Mesenchymal stem cell (in vitro differentiated cells and primary cell): ENCODE results near the gene TMEM220.
A peak's percentile ranks its signal among the peaks of the same experiment; 100 is the strongest.

Source experiments
- DNase-seq: peaks from one replicate; pipeline ENCODE4 v3.0.0-alpha.2; 2013
- H2AFZ ChIP-seq: one replicate; pipeline ENCODE4 v1.6.1; 2013; ENCODE audit warnings: low read depth, mild to moderate bottlenecking, control low read depth, inconsistent platforms, low read length, moderate library complexity
- H2AK5ac ChIP-seq: 2 replicates; pipeline ENCODE4 v1.6.1; 2013; ENCODE audit warnings: low read length, moderate library complexity, mild to moderate bottlenecking, inconsistent platforms; ENCODE audit not compliant: severe bottlenecking
- H2BK120ac ChIP-seq: one replicate; pipeline ENCODE4 v1.6.1; 2013; ENCODE audit warnings: low read depth, mild to moderate bottlenecking, inconsistent platforms, low read length, moderate library complexity
- H2BK12ac ChIP-seq, 2 experiments: one replicate each; pipeline ENCODE4 v1.6.1; 2013; ENCODE audit warnings: inconsistent platforms in 2 of 2, low read length in 2 of 2, mild to moderate bottlenecking in 2 of 2, moderate library complexity in 2 of 2, control low read depth in 1 of 2
- H2BK15ac ChIP-seq: one replicate; pipeline ENCODE4 v1.6.1; 2013; ENCODE audit warnings: mild to moderate bottlenecking, low read depth, inconsistent platforms; ENCODE audit not compliant: poor library complexity, severe bottlenecking
- H2BK5ac ChIP-seq: 2 replicates; pipeline ENCODE4 v1.6.1; 2013; ENCODE audit warnings: low read depth, mild to moderate bottlenecking, low read length, control low read depth, inconsistent platforms; ENCODE audit not compliant: poor library complexity, severe bottlenecking
- H3K14ac ChIP-seq, 2 experiments: one replicate each; pipeline ENCODE4 v1.6.1; 2013; ENCODE audit warnings: inconsistent platforms in 2 of 2, low read length in 2 of 2, control low read depth in 1 of 2, mild to moderate bottlenecking in 1 of 2, moderate library complexity in 1 of 2
- H3K18ac ChIP-seq, 2 experiments: one replicate each; pipeline ENCODE4 v1.6.1; 2013; ENCODE audit warnings: inconsistent platforms in 2 of 2, low read length in 2 of 2, control low read depth in 1 of 2, low read depth in 1 of 2, mild to moderate bottlenecking in 1 of 2
- H3K23ac ChIP-seq, 2 experiments: one replicate each; pipeline ENCODE4 v1.6.1; 2013; ENCODE audit warnings: inconsistent platforms in 2 of 2, low read length in 2 of 2, mild to moderate bottlenecking in 2 of 2, moderate library complexity in 2 of 2, control low read depth in 1 of 2
- H3K27ac ChIP-seq: 2 replicates; pipeline ENCODE4 v1.5.1; 2013; ENCODE audit warnings: mild to moderate bottlenecking, moderate library complexity, low read length, control low read depth, inconsistent platforms; ENCODE audit not compliant: poor library complexity, severe bottlenecking
- H3K27me3 ChIP-seq, 2 experiments: 2 replicates each; pipeline versions ENCODE4 v1.6.1 to v1.7.0; 2013; ENCODE audit warnings: low read length in 2 of 2, mild to moderate bottlenecking in 2 of 2, moderate library complexity in 2 of 2, control low read depth in 1 of 2, inconsistent platforms in 1 of 2; ENCODE audit not compliant: control insufficient read depth in 1 of 2, insufficient read depth in 1 of 2
- H3K36me3 ChIP-seq, 2 experiments: 2 replicates each; pipeline versions ENCODE4 v1.6.1 to v1.7.0; 2013; ENCODE audit warnings: low read length in 2 of 2, control low read depth in 1 of 2, inconsistent platforms in 1 of 2, low read depth in 1 of 2, mild to moderate bottlenecking in 1 of 2; ENCODE audit not compliant: insufficient read depth in 2 of 2, control insufficient read depth in 1 of 2
- H3K4ac ChIP-seq, 2 experiments: one replicate each; pipeline ENCODE4 v1.6.1; 2013; ENCODE audit warnings: inconsistent platforms in 2 of 2, low read length in 2 of 2, mild to moderate bottlenecking in 2 of 2, moderate library complexity in 2 of 2, control low read depth in 1 of 2, low read depth in 1 of 2
- H3K4me1 ChIP-seq: 2 replicates; pipeline ENCODE4 v1.6.1; 2013; ENCODE audit warnings: low read depth, low read length, control low read depth; ENCODE audit not compliant: control insufficient read depth, insufficient read depth
- H3K4me2 ChIP-seq: 2 replicates; pipeline ENCODE4 v1.6.1; 2013; ENCODE audit warnings: low read length, mild to moderate bottlenecking, inconsistent platforms; ENCODE audit not compliant: poor library complexity, severe bottlenecking
- H3K4me3 ChIP-seq, 2 experiments: 2 replicates each; pipeline versions ENCODE4 v1.5.1 to v1.7.0; 2013; ENCODE audit warnings: low read length in 2 of 2, mild to moderate bottlenecking in 2 of 2, control low read depth in 1 of 2, low read depth in 1 of 2; ENCODE audit not compliant: insufficient read depth in 1 of 2
- H3K79me1 ChIP-seq: replicated peaks from 2 replicates; pipeline ENCODE4 v1.6.1; 2013; ENCODE audit warnings: mild to moderate bottlenecking, control low read depth, low read length, inconsistent platforms; ENCODE audit not compliant: poor library complexity, severe bottlenecking
- H3K9ac ChIP-seq: 2 replicates; pipeline ENCODE4 v1.7.0; 2013; ENCODE audit warnings: mild to moderate bottlenecking, low read length, moderate library complexity
- H3K9me3 ChIP-seq: 2 replicates; pipeline ENCODE4 v1.7.0; 2013; ENCODE audit warnings: mild to moderate bottlenecking, low read length; ENCODE audit not compliant: control insufficient read depth
- H4K8ac ChIP-seq: one replicate; pipeline ENCODE4 v1.6.1; 2013; ENCODE audit warnings: inconsistent platforms, mild to moderate bottlenecking, low read length, moderate library complexity
- H4K91ac ChIP-seq: one replicate; pipeline ENCODE4 v1.6.1; 2013; ENCODE audit warnings: mild to moderate bottlenecking, low read length, inconsistent platforms
- WGBS: methylation state at CpG from one replicate; pipeline ENCODE4 v1.1.7; 2013; ENCODE audit warnings: mixed read lengths; 5-methylcytosine and 5-hydroxymethylcytosine counted together

TMEM220 gene

GRCh38 chr17:10751563-10751962, 21.7 kb upstream of the TMEM220 start:
- 87% methylated on average over 3 of the region's 3 CpGs for WGBS
- DNase-seq: no peak
- no peak overlapping the region for H3K23ac ChIP-seq

GRCh38 chr17:10750210-10750609, 20.4 kb upstream of the TMEM220 start:
- Histone ChIP-seq H4K8ac (no peak overlapping the region), H2BK120ac (no peak overlapping the region), H3K9ac (no peak overlapping the region), H2AFZ (no peak overlapping the region), H3K4me2 (no peak overlapping the region), H3K9me3 (no peaks in the 10 kb centered on the region), H3K27ac (no peak overlapping the region), H3K18ac (no peak overlapping the region), H2AK5ac (no peak overlapping the region), H3K79me1 (no peaks in the 10 kb centered on the region), H3K23ac (no peak overlapping the region), H2BK15ac (no peak overlapping the region), H3K4me3 (no peak overlapping the region), H3K4ac (no peak overlapping the region), H3K36me3 (no peaks in the 10 kb centered on the region), H3K4me1 (no peaks in the 10 kb centered on the region), H3K27me3 (peaks cover 0 to 19% of the 10 kb centered on the region in 2 experiments), H2BK5ac (no peak overlapping the region), H2BK12ac (no peak overlapping the region), H4K91ac (no peak overlapping the region), H3K14ac (no peak overlapping the region)
- WGBS: 93% methylated on average over 4 of the region's 4 CpGs
- DNase-seq: no peak

More at GRCh38 chr17:10751563-10751962, 21.7 kb upstream of the TMEM220 start:
- no peak overlapping the region for H2AFZ ChIP-seq
- no peak overlapping the region for H4K91ac ChIP-seq
- no peaks in the 10 kb centered on the region for H3K4me1 ChIP-seq
- H3K4me2 ChIP-seq: no peak overlapping the region
- H3K4me3 ChIP-seq: no peak overlapping the region
- H2BK15ac ChIP-seq: no peak overlapping the region
- no peak overlapping the region for H2AK5ac ChIP-seq
- H2BK120ac ChIP-seq: no peak overlapping the region
- H2BK5ac ChIP-seq: no peak overlapping the region
- H3K14ac ChIP-seq: no peak overlapping the region
- peaks cover 0 to 32% of the 10 kb centered on the region in 2 experiments for H3K27me3 ChIP-seq
- no peak overlapping the region for H3K27ac ChIP-seq
- no peak overlapping the region for H2BK12ac ChIP-seq
- H3K79me1 ChIP-seq: no peaks in the 10 kb centered on the region
- no peaks in the 10 kb centered on the region for H3K36me3 ChIP-seq
- H4K8ac ChIP-seq: no peak overlapping the region
- H3K18ac ChIP-seq: no peak overlapping the region
- no peak overlapping the region for H3K4ac ChIP-seq
- H3K9me3 ChIP-seq: no peaks in the 10 kb centered on the region
- no peak overlapping the region for H3K9ac ChIP-seq

GRCh38 chr17:10748531-10749181, 18.8 kb upstream of the TMEM220 start:
- no peak overlapping the region for H4K91ac ChIP-seq
- H3K36me3 ChIP-seq: no peaks in the 10 kb centered on the region
- H3K79me1 ChIP-seq: no peaks in the 10 kb centered on the region
- H3K4ac ChIP-seq: no peak overlapping the region
- H3K4me2 ChIP-seq: no peak overlapping the region
- no peak overlapping the region for H2BK12ac ChIP-seq
- no peak overlapping the region for H3K9ac ChIP-seq
- no peak overlapping the region for H3K23ac ChIP-seq
- no peak overlapping the region for H3K14ac ChIP-seq
- H2BK120ac ChIP-seq: no peak overlapping the region
- no peak overlapping the region for H2AK5ac ChIP-seq
- no peak overlapping the region for H2BK5ac ChIP-seq
- no peak overlapping the region for H2AFZ ChIP-seq
- no peak for DNase-seq
- H3K4me1 ChIP-seq: no peaks in the 10 kb centered on the region
- no peak overlapping the region for H2BK15ac ChIP-seq
- H3K9me3 ChIP-seq: no peaks in the 10 kb centered on the region
- peaks cover 0 to 10% of the 10 kb centered on the region in 2 experiments for H3K27me3 ChIP-seq
- WGBS: 49% methylated on average over 8 of the region's 9 CpGs
- no peak overlapping the region for H4K8ac ChIP-seq
- H3K27ac ChIP-seq: no peak overlapping the region
- H3K18ac ChIP-seq: no peak overlapping the region
- no peak overlapping the region for H3K4me3 ChIP-seq

GRCh38 chr17:10745231-10745630, 15.4 kb upstream of the TMEM220 start:
- Histone ChIP-seq H2BK120ac (no peak overlapping the region), H3K9ac (peak overlapping the region; percentile 50), H2AFZ (no peak overlapping the region), H3K4me1 (no peaks in the 10 kb centered on the region), H3K14ac (no peak overlapping the region), H3K23ac (no peak overlapping the region), H2BK15ac (no peak overlapping the region), H3K4me3 (no peak overlapping the region), H3K4ac (no peak overlapping the region), H4K91ac (no peak overlapping the region), H3K18ac (no peak overlapping the region), H3K4me2 (no peak overlapping the region), H3K9me3 (no peaks in the 10 kb centered on the region), H3K36me3 (no peaks in the 10 kb centered on the region), H3K27ac (no peak overlapping the region), H2BK5ac (no peak overlapping the region), H3K27me3 (peaks cover 0 to 18% of the 10 kb centered on the region in 2 experiments), H3K79me1 (no peaks in the 10 kb centered on the region), H2AK5ac (no peak overlapping the region), H4K8ac (no peak overlapping the region), H2BK12ac (no peak overlapping the region)
- DNase-seq: peak; percentile 24
- WGBS: 55% methylated on average over 5 of the region's 6 CpGs
